H9 (cell line): ENCODE data around the gene ANO9. TPM values are rescaled to one million over a fixed set of nuclear protein-coding genes. Genes with fewer than 3 reads are reported as not detected.

ENCODE experiments used
- DNase-seq: peaks from one replicate; pipeline ENCODE4 v3.0.0-alpha.2; 2017
- H2AFZ ChIP-seq: one replicate; pipeline ENCODE4 v1.6.1; 2013; ENCODE audit warnings: mild to moderate bottlenecking, low read length, control low read depth, moderate library complexity
- H2AK5ac ChIP-seq: 2 replicates; pipeline ENCODE4 v1.6.1; 2013; ENCODE audit warnings: low read length, control low read depth, mixed read lengths; ENCODE audit not compliant: insufficient read length
- H2BK120ac ChIP-seq: one replicate; pipeline ENCODE4 v1.6.1; 2013; ENCODE audit warnings: low read depth, mild to moderate bottlenecking, low read length, control low read depth, inconsistent platforms; ENCODE audit not compliant: poor library complexity, severe bottlenecking
- H2BK12ac ChIP-seq: 2 replicates; pipeline ENCODE4 v1.6.1; 2013; ENCODE audit warnings: low read length, control low read depth, mixed read lengths, low read depth; ENCODE audit not compliant: insufficient read length
- H2BK15ac ChIP-seq: 2 replicates; pipeline ENCODE4 v1.6.1; 2013; ENCODE audit warnings: low read depth, low read length, control low read depth
- H2BK20ac ChIP-seq: one replicate; pipeline ENCODE4 v1.6.1; 2013; ENCODE audit warnings: low read depth, mild to moderate bottlenecking, low read length, control low read depth, inconsistent platforms; ENCODE audit not compliant: poor library complexity, severe bottlenecking
- H2BK5ac ChIP-seq: 2 replicates; pipeline ENCODE4 v1.6.1; 2013; ENCODE audit warnings: low read length, control low read depth, mixed read lengths; ENCODE audit not compliant: insufficient read length
- H3K14ac ChIP-seq: 2 replicates; pipeline ENCODE4 v1.6.1; 2013; ENCODE audit warnings: low read length, control low read depth; ENCODE audit not compliant: insufficient read depth
- H3K18ac ChIP-seq: 2 replicates; pipeline ENCODE4 v1.6.1; 2013; ENCODE audit warnings: low read depth, mild to moderate bottlenecking, mixed read lengths, low read length, control low read depth; ENCODE audit not compliant: insufficient read length
- H3K23ac ChIP-seq: 2 replicates; pipeline ENCODE4 v1.6.1; 2013; ENCODE audit warnings: low read length, control low read depth, mixed read lengths, low read depth; ENCODE audit not compliant: insufficient read length
- H3K23me2 ChIP-seq: 2 replicates; pipeline ENCODE4 v1.6.1; 2013; ENCODE audit warnings: low read depth, mild to moderate bottlenecking, mixed read lengths, low read length, control low read depth; ENCODE audit not compliant: insufficient read length, poor library complexity, severe bottlenecking
- H3K27ac ChIP-seq: 2 replicates; pipeline ENCODE4 v1.5.1; 2013; ENCODE audit warnings: low read length, control low read depth, mixed read lengths, low read depth; ENCODE audit not compliant: insufficient read length
- H3K27me3 ChIP-seq: 2 replicates; pipeline ENCODE4 v1.6.1; 2013; ENCODE audit warnings: low read length, control low read depth, inconsistent platforms; ENCODE audit not compliant: insufficient read depth
- H3K4ac ChIP-seq: 2 replicates; pipeline ENCODE4 v1.6.1; 2013; ENCODE audit warnings: low read depth, mild to moderate bottlenecking, control low read depth, inconsistent platforms, low read length, moderate library complexity
- H3K4me1 ChIP-seq: 2 replicates; pipeline ENCODE4 v1.6.1; 2013; ENCODE audit warnings: low read length, control low read depth, inconsistent platforms; ENCODE audit not compliant: insufficient read depth
- H3K4me2 ChIP-seq: 2 replicates; pipeline ENCODE4 v1.6.1; 2013; ENCODE audit warnings: low read length, control low read depth, mixed read lengths; ENCODE audit not compliant: insufficient read length, insufficient read depth
- H3K56ac ChIP-seq: 2 replicates; pipeline ENCODE4 v1.6.1; 2013; ENCODE audit warnings: low read depth, mild to moderate bottlenecking, mixed read lengths, low read length, control low read depth; ENCODE audit not compliant: insufficient read length
- H3K79me1 ChIP-seq: 2 replicates; pipeline ENCODE4 v1.6.1; 2013; ENCODE audit warnings: low read depth, mild to moderate bottlenecking, moderate library complexity, low read length, control low read depth, inconsistent platforms; ENCODE audit not compliant: insufficient read depth, poor library complexity, severe bottlenecking
- H3K79me2 ChIP-seq: 2 replicates; pipeline ENCODE4 v1.6.1; 2013; ENCODE audit warnings: low read length, control low read depth, inconsistent platforms; ENCODE audit not compliant: insufficient read depth
- H3K9ac ChIP-seq: 2 replicates; pipeline ENCODE4 v1.6.1; 2013; ENCODE audit warnings: low read length, control low read depth, mixed read lengths; ENCODE audit not compliant: insufficient read length; ENCODE audit errors: extremely low read depth
- H3K9me3 ChIP-seq: one replicate; pipeline ENCODE4 v1.6.1; 2013; ENCODE audit warnings: low read depth, low read length, inconsistent platforms; ENCODE audit not compliant: control insufficient read depth
- H3T11ph ChIP-seq: one replicate; pipeline ENCODE4 v1.6.1; 2013; ENCODE audit warnings: mild to moderate bottlenecking, low read length, control low read depth, inconsistent platforms
- H4K20me1 ChIP-seq: one replicate; pipeline ENCODE4 v1.6.1; 2013; ENCODE audit not compliant: control insufficient read depth, insufficient read length, insufficient read depth
- H4K5ac ChIP-seq: 2 replicates; pipeline ENCODE4 v1.6.1; 2013; ENCODE audit warnings: low read depth, mild to moderate bottlenecking, mixed read lengths, low read length, control low read depth; ENCODE audit not compliant: insufficient read length
- H4K8ac ChIP-seq: replicated peaks from 2 replicates; pipeline ENCODE4 v1.6.1; 2013; ENCODE audit warnings: low read length, control low read depth, mixed read lengths, low read depth; ENCODE audit not compliant: insufficient read length
- H4K91ac ChIP-seq: 2 replicates; pipeline ENCODE4 v1.6.1; 2013; ENCODE audit warnings: low read depth, mild to moderate bottlenecking, moderate library complexity, mixed read lengths, low read length, control low read depth; ENCODE audit not compliant: insufficient read length
- H3K27ac Mint-ChIP-seq, 3 experiments: 2 replicates in 2 of 3; 3 replicates in 1 of 3; pipeline ENCODE4 v1.8.0; 2020 to 2021; ENCODE audit warnings: mixed read lengths in 3 of 3, mild to moderate bottlenecking in 1 of 3, moderate library complexity in 1 of 3
- H3K27me3 Mint-ChIP-seq: 2 replicates; pipeline ENCODE4 v1.8.0; 2021; ENCODE audit warnings: low read depth, mild to moderate bottlenecking, moderate library complexity, mixed read lengths
- H3K36me3 Mint-ChIP-seq, 3 experiments: 2 replicates in 2 of 3; 3 replicates in 1 of 3; pipeline ENCODE4 v1.8.0; 2020 to 2021; ENCODE audit warnings: low read depth in 3 of 3, mixed read lengths in 3 of 3; ENCODE audit not compliant: insufficient read depth in 1 of 3
- H3K4me1 Mint-ChIP-seq, 2 experiments: 2 replicates each; pipeline ENCODE4 v1.8.0; 2020; ENCODE audit warnings: mixed read lengths in 2 of 2
- H3K4me3 Mint-ChIP-seq, 2 experiments: 2 replicates in 1 of 2; 3 replicates in 1 of 2; pipeline ENCODE4 v1.8.0; 2020 to 2021; ENCODE audit warnings: mild to moderate bottlenecking in 2 of 2, mixed read lengths in 2 of 2, moderate library complexity in 1 of 2
- H3K9me3 Mint-ChIP-seq, 2 experiments: 2 replicates in 1 of 2; 3 replicates in 1 of 2; pipeline ENCODE4 v1.8.0; 2020; ENCODE audit warnings: mild to moderate bottlenecking in 2 of 2, mixed read lengths in 2 of 2, moderate library complexity in 1 of 2
- WGBS: extraction: QIAGEN DNeasy Blood & Tissue Kit; methylation state at CpG from one replicate; pipeline ENCODE4 v1.1.7; 2013; ENCODE audit warnings: missing lambda C conversion rate, low lambda C conversion rate, mixed read lengths; ENCODE audit not compliant: insufficient read length; ENCODE audit errors: extremely low coverage; 5-methylcytosine and 5-hydroxymethylcytosine counted together
- total RNA-seq: library from RNA; stranded (reverse); gene quantifications from 2 replicates; pipeline ENCODE4 v1.2.1, GENCODE V29; 2021
- TF ChIP-seq, protein P1 (sequence below): fragments of 200-600 bp; sonication (generic); conservative IDR thresholded peaks from 3 replicates; pipeline ENCODE4 v1.8.0; 2021; ENCODE audit warnings: antibody characterized with exemption, mild to moderate bottlenecking

Gene ANO9
- total RNA-seq, 1 experiment from 2014 or later, result 13.1 TPM

DNA sequence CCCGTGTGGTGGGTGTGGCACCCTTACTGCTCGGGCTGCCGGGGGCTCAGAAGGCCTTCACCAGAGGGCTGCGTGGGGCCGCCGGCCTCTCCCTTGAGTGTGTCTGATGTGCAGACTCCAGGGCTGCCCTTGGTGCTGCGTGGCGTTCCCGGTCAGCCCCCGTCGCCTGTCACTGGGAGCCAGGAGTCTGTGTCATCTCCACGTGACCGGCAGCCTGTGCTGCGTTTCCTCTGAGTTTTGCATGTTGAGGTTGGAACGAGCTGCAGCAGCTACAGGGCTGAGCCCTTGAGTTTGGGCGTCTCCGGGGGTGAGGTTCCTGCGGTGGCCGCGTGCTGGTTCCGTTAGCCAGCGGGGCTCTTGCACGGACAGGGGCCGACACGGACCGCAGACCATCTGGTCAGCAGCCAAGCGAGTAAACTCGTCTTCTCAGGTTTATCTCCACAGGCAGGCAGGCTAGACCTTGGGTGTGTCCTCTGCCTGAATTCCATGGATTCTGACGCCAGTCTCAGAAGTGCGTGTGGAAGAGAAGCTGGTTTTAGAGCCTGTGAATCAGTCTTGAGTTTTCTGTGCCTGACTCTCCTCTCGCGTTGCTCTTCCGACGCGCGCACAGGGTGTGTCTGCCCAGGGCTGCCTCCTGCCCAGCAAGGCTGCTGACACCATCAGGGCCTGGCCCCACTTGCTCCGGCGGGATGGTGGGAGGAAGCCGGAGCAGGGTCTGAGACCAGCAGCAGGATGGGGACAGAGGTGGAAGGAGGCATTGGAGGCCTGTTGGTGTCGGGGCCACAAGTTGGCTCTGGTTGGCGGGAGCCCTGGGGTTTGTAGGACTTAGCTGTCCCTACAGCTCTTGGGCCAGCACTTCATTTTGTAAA, 18.8 kb upstream of the ANO9 start:
- Histone ChIP-seq H3K14ac (no peak overlapping the region), H3K18ac (no peak overlapping the region), H4K5ac (no peak overlapping the region), H2AK5ac (no peak overlapping the region), H3K79me2 (peaks cover 12% of the 10 kb centered on the region; the same call in 1 of the 2 replicates), H2BK12ac (no peak overlapping the region), H3K23me2 (no peaks in the 10 kb centered on the region), H2BK20ac (no peak overlapping the region), H3K23ac (no peak overlapping the region), H3T11ph (no peak overlapping the region), H3K4me1 (no peaks in the 10 kb centered on the region), H3K4ac (no peak overlapping the region), H2BK5ac (no peak overlapping the region), H4K91ac (no peak overlapping the region), H4K8ac (no peak overlapping the region), H2BK15ac (no peak overlapping the region), H2AFZ (no peak overlapping the region), H2BK120ac (no peak overlapping the region), H3K56ac (no peak overlapping the region), H3K27ac (no peak overlapping the region), H4K20me1 (no peaks in the 10 kb centered on the region), H3K79me1 (no peaks in the 10 kb centered on the region), H3K4me2 (no peak overlapping the region), H3K9me3 (no peaks in the 10 kb centered on the region), H3K27me3 (no peaks in the 10 kb centered on the region), H3K9ac (no peak overlapping the region)
- WGBS, result no CpG with 5 or more reads among the region's 41 CpGs
- Mint-ChIP-seq H3K4me3 (no peak overlapping the region), H3K9me3 (no peaks in the 10 kb centered on the region), H3K27ac (no peak overlapping the region), H3K36me3 (peaks cover 13 to 39% (median 36%) of the 10 kb centered on the region in 3 experiments; a peak in 6 of 7 replicates), H3K4me1 (peaks cover 27 to 28% of the 10 kb centered on the region in 2 experiments), H3K27me3 (no peaks in the 10 kb centered on the region)
- TF ChIP-seq, protein P1, sequence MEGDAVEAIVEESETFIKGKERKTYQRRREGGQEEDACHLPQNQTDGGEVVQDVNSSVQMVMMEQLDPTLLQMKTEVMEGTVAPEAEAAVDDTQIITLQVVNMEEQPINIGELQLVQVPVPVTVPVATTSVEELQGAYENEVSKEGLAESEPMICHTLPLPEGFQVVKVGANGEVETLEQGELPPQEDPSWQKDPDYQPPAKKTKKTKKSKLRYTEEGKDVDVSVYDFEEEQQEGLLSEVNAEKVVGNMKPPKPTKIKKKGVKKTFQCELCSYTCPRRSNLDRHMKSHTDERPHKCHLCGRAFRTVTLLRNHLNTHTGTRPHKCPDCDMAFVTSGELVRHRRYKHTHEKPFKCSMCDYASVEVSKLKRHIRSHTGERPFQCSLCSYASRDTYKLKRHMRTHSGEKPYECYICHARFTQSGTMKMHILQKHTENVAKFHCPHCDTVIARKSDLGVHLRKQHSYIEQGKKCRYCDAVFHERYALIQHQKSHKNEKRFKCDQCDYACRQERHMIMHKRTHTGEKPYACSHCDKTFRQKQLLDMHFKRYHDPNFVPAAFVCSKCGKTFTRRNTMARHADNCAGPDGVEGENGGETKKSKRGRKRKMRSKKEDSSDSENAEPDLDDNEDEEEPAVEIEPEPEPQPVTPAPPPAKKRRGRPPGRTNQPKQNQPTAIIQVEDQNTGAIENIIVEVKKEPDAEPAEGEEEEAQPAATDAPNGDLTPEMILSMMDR, result no peak
- no peak for DNase-seq
